Large intestine (tissue), 3 donors: ENCODE data around the gene TULP4. TPM values are rescaled to one million over a fixed set of nuclear protein-coding genes. Genes with fewer than 3 reads are reported as not detected.

Source experiments
- DNase-seq, 2 donors: peaks; one replicate each; pipeline versions ENCODE4 v3.0.0 to v3.0.0-alpha.2; 2013
- H3K27ac ChIP-seq: one replicate; pipeline ENCODE4 v1.5.1; 2013; ENCODE audit warnings: low read length
- H3K27me3 ChIP-seq: 2 replicates; pipeline ENCODE4 v1.6.1; 2013; ENCODE audit warnings: low read length; ENCODE audit not compliant: control insufficient read depth, insufficient read depth
- H3K36me3 ChIP-seq: 2 replicates; pipeline ENCODE4 v1.6.1; 2013; ENCODE audit warnings: low read length; ENCODE audit not compliant: control insufficient read depth, insufficient read depth
- H3K4me1 ChIP-seq: one replicate; pipeline ENCODE4 v1.6.1; 2013; ENCODE audit warnings: low read length; ENCODE audit not compliant: control insufficient read depth, insufficient read depth
- H3K4me3 ChIP-seq: one replicate; pipeline ENCODE4 v1.5.1; 2013; ENCODE audit warnings: low read length
- H3K9me3 ChIP-seq: one replicate; pipeline ENCODE4 v1.6.1; 2013; ENCODE audit warnings: mild to moderate bottlenecking, low read depth, low read length, moderate library complexity; ENCODE audit not compliant: control insufficient read depth
- WGBS: methylation state at CpG from one replicate; pipeline ENCODE4 v1.1.5; 2013; ENCODE audit warnings: low lambda C conversion rate; ENCODE audit not compliant: insufficient coverage; 5-methylcytosine and 5-hydroxymethylcytosine counted together
- polyA plus RNA-seq: library from polyadenylated mRNA; unstranded; fragments of 120-200 nt; gene quantifications from one replicate; pipeline ENCODE4 v1.2.1, GENCODE V29; 2013

The TULP4 gene
- polyA plus RNA-seq, 1 donor, result 25.8 TPM

DNA sequence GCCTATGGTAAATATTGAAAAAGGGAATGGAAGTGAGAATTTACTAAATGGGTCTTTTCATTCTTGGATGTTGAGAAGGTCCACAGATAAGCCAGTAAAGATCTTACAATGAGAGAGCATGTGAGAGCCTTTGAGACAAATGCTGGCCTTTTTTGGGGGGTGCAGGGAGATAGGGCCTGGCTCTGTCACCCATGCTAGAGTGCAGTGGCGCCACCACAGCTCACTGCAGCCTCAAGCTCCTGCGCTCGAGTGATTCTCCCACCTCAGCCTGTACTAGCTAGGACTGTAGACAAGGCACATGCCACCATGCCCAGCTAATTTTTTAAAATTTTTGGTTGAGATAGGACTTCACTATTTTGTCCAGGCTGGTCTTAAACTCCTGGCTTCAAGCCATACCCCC, 184.4 kb downstream of the TULP4 start:
- peaks cover 74% of the 10 kb centered on the region for H3K36me3 ChIP-seq
- WGBS, result no CpG with 5 or more reads among the region's 3 CpGs
- DNase-seq, result no peak

DNA sequence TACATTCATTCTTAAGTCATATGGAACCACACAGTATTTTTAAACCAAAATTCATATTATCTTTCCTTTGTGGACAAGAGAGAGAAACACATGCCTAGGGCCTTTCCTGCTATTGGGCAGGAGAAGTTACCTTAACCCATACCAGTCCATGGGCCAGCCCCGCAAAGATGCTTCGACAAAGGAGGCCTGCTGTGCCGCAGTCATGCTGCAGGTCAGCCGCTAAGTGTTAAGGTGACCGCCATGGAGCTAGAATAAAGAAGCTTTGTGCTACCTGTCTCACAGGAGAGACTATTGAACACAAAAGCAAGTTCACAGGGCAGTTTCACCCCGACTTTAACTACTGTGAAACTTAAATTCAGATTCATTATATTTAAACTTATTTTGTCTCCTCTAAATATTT, 185.4 kb downstream of the TULP4 start:
- Histone ChIP-seq H3K27me3 (no peaks in the 10 kb centered on the region), H3K36me3 (peaks cover 80% of the 10 kb centered on the region), H3K27ac (no peak overlapping the region), H3K9me3 (no peaks in the 10 kb centered on the region), H3K4me1 (no peaks in the 10 kb centered on the region), H3K4me3 (no peak overlapping the region)
- DNase-seq, result no peak
- WGBS, result no CpG with 5 or more reads among the region's 6 CpGs

More for the DNA sequence above, 184.4 kb downstream of the TULP4 start:
- H3K27ac ChIP-seq, result no peak overlapping the region
- no peaks in the 10 kb centered on the region for H3K4me1 ChIP-seq
- no peaks in the 10 kb centered on the region for H3K9me3 ChIP-seq
- H3K27me3 ChIP-seq, result no peaks in the 10 kb centered on the region
- no peak overlapping the region for H3K4me3 ChIP-seq

DNA sequence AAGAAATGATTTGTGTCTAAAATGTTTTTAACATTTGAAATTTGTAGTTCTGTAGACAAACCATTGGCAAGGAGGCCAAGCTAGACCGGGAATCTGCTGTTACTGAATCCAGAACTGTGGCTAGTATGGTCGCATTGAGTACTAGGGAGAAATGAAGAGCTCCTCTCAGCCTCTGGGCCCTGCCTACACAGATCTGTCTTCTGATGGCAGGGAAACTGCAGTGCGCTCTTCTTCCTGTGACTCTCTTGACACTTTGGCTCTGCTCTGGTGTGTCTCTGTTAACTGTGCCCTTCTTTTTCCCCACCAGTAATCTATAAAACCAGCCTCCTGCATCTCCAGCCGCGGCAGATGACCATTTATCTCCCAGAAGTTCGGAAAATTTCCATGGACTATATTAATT, 186.1 kb downstream of the TULP4 start:
- WGBS, result no CpG with 5 or more reads among the region's 6 CpGs
- Histone ChIP-seq H3K4me1 (no peaks in the 10 kb centered on the region), H3K27me3 (no peaks in the 10 kb centered on the region), H3K4me3 (no peak overlapping the region), H3K36me3 (peaks cover 81% of the 10 kb centered on the region), H3K9me3 (no peaks in the 10 kb centered on the region), H3K27ac (no peak overlapping the region)
- DNase-seq, result no peak

DNA sequence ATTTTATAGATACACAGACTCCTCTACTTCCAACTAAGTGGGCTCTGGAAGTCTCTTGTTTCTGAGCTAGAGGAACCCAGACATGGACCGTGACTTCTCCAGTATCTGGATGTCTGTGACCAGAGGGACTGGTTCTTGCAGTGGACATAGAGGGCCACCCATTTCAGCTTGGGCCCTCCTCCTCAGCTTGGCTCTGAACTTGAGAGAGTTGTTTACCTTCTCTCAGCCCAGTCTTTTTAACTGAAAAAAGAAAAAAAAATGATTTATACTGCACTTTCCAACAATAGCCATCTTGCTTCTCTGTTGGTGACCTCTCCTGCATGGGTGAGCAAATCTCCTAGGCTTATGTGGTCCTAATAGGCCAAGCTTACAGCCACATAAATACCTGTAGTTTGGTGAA, 187.3 kb downstream of the TULP4 start:
- no peaks in the 10 kb centered on the region for H3K9me3 ChIP-seq
- H3K27me3 ChIP-seq, result no peaks in the 10 kb centered on the region
- H3K27ac ChIP-seq, result no peak overlapping the region
- H3K36me3 ChIP-seq, result peaks cover 74% of the 10 kb centered on the region
- H3K4me3 ChIP-seq, result no peak overlapping the region
- WGBS, result no CpG with 5 or more reads among the region's 1 CpG
- no peaks in the 10 kb centered on the region for H3K4me1 ChIP-seq
- DNase-seq, result no peak

DNA sequence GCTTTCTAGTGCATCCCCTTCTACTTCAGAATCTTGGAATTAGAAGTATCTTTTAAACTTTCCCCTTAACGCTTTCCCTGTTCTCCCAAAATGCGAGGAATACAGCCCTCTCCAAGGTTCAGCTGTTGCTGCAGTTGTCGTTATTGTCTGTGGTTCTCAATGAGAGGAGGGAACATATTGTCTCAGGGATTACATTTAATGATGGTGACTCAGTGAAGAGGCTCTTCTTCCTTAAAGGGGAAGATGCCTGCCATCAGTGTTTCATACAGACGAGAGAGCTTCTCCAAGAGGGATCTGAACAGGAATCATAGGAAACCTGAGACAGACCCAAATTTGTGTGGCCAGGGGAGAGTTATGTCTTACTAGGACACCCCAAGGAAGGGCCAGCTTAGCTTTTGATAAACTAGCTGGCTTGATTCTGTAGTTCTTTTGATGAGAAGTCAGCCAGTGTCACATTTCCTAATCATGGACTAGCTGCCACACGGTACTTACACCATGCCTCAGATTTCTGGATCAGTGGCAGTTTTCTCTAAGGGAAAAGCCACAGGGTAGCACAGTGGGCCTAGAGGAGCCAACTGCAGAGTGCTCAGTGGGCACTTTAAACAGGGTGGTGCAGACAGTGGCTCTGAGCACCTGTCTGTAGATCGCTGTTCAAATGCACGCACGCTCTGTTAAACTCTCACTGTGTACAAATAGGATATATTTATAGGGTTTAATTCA, 187.9 kb downstream of the TULP4 start:
- DNase-seq, result no peak
- H3K27me3 ChIP-seq, result no peaks in the 10 kb centered on the region
- no peaks in the 10 kb centered on the region for H3K4me1 ChIP-seq
- H3K36me3 ChIP-seq, result peaks cover 73% of the 10 kb centered on the region
- WGBS, result 60% methylated on average over 2 of the region's 8 CpGs
- no peak overlapping the region for H3K4me3 ChIP-seq
- H3K27ac ChIP-seq, result no peak overlapping the region
- no peaks in the 10 kb centered on the region for H3K9me3 ChIP-seq

DNA sequence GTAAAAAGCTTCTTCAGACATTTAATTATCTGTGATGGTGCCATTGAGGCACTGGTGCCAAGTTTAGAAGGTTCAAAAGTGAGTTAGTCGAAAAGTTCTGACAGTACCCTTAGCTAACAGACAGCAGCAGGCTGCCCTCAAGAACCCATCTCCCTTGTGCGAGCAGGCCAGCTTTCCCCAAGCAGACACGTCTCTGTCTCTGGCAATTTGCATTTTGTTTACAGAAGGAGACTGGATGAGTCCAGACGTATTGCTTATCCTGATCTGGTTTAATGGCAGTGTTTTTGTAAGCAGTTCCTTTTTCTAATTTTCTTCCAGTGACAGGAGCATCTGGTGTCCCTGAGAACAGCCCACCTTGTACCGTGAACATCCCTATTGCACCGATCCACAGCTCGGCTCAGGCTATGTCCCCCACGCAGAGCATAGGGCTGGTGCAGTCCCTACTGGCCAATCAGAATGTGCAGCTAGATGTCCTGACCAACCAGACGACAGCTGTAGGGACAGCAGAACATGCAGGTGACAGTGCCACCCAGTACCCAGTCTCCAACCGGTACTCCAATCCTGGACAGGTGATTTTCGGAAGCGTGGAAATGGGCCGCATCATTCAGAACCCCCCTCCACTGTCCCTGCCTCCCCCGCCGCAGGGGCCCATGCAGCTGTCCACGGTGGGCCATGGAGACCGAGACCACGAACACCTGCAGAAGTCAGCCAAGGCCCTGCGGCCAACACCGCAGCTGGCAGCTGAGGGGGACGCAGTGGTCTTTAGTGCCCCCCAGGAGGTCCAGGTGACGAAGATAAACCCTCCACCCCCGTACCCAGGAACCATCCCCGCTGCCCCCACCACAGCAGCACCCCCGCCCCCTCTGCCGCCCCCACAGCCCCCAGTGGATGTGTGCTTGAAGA, 189.3 kb downstream of the TULP4 start:
- no peak overlapping the region for H3K27ac ChIP-seq
- H3K9me3 ChIP-seq, result no peaks in the 10 kb centered on the region
- no peaks in the 10 kb centered on the region for H3K4me1 ChIP-seq
- WGBS, result no CpG with 5 or more reads among the region's 26 CpGs
- H3K27me3 ChIP-seq, result no peaks in the 10 kb centered on the region
- H3K4me3 ChIP-seq, result no peak overlapping the region
- H3K36me3 ChIP-seq, result peaks cover 73% of the 10 kb centered on the region
- DNase-seq, result no peak

DNA sequence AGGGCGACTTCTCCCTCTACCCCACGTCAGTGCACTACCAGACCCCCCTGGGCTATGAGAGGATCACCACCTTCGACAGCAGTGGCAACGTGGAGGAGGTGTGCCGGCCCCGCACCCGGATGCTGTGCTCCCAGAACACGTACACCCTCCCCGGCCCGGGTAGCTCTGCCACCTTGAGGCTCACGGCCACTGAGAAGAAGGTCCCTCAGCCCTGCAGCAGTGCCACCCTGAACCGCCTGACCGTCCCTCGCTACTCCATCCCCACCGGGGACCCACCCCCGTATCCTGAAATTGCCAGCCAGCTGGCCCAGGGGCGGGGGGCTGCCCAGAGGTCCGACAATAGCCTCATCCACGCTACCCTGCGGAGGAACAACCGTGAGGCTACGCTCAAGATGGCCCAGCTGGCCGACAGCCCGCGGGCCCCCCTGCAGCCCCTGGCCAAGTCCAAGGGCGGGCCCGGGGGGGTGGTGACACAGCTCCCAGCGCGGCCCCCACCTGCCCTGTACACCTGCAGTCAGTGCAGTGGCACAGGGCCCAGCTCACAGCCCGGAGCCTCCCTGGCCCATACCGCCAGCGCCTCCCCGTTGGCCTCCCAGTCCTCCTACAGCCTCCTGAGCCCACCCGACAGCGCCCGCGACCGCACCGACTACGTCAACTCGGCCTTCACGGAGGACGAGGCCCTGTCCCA, 190.1 kb downstream of the TULP4 start:
- Histone ChIP-seq H3K36me3 (peaks cover 76% of the 10 kb centered on the region), H3K4me3 (no peak overlapping the region)
- WGBS, result no CpG with 5 or more reads among the region's 43 CpGs

DNA sequence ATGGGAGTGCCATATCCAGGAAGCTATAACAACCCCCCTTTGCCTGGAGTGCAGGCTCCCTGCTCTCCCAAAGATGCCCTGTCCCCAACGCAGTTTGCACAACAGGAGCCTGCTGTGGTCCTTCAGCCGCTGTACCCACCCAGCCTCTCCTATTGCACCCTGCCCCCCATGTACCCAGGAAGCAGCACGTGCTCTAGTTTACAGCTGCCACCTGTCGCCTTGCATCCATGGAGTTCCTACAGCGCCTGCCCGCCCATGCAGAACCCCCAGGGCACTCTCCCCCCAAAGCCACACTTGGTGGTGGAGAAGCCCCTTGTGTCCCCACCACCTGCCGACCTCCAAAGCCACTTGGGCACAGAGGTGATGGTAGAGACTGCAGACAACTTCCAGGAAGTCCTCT, 191.0 kb downstream of the TULP4 start:
- H3K36me3 ChIP-seq, result peaks cover 70% of the 10 kb centered on the region

More for the DNA sequence above, 190.1 kb downstream of the TULP4 start:
- DNase-seq, result no peak
- Histone ChIP-seq H3K4me1 (no peaks in the 10 kb centered on the region), H3K27me3 (no peaks in the 10 kb centered on the region), H3K27ac (no peak overlapping the region), H3K9me3 (no peaks in the 10 kb centered on the region)

DNA sequence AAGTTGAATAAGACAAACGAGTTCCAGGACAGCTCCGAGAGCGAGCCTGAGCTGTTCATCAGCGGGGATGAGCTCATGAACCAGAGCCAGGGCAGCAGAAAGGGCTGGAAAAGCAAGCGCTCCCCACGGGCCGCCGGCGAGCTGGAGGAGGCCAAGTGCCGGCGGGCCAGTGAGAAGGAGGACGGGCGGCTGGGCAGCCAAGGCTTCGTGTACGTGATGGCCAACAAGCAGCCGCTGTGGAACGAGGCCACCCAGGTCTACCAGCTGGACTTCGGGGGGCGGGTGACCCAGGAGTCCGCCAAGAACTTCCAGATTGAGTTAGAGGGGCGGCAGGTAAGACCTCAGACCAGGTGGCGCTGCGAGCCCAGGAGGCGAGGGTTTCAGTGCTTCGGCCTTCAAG, 191.6 kb downstream of the TULP4 start:
- Histone ChIP-seq H3K27ac (no peak overlapping the region), H3K4me3 (no peak overlapping the region), H3K36me3 (peaks cover 64% of the 10 kb centered on the region), H3K9me3 (no peaks in the 10 kb centered on the region), H3K4me1 (no peaks in the 10 kb centered on the region), H3K27me3 (no peaks in the 10 kb centered on the region)
- 100% methylated on average over 1 of the region's 25 CpGs for WGBS
- DNase-seq, result no peak

More for the DNA sequence above, 191.0 kb downstream of the TULP4 start:
- DNase-seq, result no peak
- no peaks in the 10 kb centered on the region for H3K27me3 ChIP-seq
- no peak overlapping the region for H3K27ac ChIP-seq
- no CpG with 5 or more reads among the region's 7 CpGs for WGBS
- H3K4me1 ChIP-seq, result no peaks in the 10 kb centered on the region
- H3K9me3 ChIP-seq, result no peaks in the 10 kb centered on the region
- no peak overlapping the region for H3K4me3 ChIP-seq

DNA sequence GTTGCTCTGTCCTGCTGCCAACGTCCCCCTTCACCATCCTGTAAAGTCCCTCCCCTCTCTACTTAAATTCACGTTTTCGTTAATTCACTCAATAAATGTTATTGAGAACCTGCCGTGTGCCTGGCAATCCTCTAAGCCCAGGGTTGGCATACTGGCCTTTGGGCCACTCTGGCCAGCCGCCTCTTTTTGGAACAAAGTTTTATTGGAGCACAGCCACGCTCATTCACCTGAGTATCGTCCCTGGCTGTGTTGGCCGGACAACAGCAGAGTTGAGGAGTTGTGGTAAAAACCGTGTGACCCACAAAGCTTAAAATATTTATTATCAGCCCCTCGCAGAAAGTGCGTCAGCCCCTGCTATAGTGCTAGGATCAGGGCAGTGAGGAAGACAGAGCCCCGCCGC, 192.9 kb downstream of the TULP4 start:
- DNase-seq, result no peak
- H3K27ac ChIP-seq, result no peak overlapping the region
- no peaks in the 10 kb centered on the region for H3K9me3 ChIP-seq
- WGBS, result no CpG with 5 or more reads among the region's 13 CpGs
- H3K4me3 ChIP-seq, result no peak overlapping the region
- no peaks in the 10 kb centered on the region for H3K27me3 ChIP-seq
- H3K36me3 ChIP-seq, result peaks cover 50% of the 10 kb centered on the region
- H3K4me1 ChIP-seq, result no peaks in the 10 kb centered on the region
